ENCODE results near the gene GABBR2. TPM values are rescaled to one million over a fixed set of nuclear protein-coding genes. Genes with fewer than 3 reads are reported as not detected.

Gene GABBR2
- total and polyA plus RNA-seq, 9 of the 15 experiments (the other 6 are each of a cell fraction or from before 2014, with no cell fraction given), result 0.15 to 1.9 (median 0.32) TPM

DNA sequence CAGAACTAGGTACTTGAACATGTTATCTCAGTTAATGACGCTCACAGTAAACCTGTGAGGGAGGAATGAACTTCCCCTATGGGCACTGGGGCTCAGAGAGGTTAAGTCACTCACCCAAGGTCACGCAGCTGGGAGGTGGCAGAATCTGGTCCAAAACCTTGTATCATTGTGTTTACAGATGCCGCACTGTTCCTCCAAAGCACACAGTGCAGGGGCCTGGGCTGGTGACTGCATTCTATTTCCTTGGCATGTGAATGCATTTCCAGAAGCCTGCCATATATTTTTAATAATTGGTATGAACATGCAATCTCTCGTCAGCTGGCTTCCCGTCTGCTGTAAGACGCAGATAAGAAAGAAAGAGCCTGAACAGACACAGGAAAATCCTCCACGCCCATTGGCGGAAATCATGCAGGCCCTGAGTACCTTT, 376.3 kb downstream of the GABBR2 start (continued):
- TF ChIP-seq TFAM (CRISPR knock-in tag; conservative IDR thresholded peaks at IDR 0.05) (no peak), KDM4B (IDR thresholded peaks at IDR 0.05; ENCODE audit: borderline replicate concordance in 2 of 2, low read depth in 1 of 2) (no peak), RBM17 (IDR thresholded peaks at IDR 0.05; ENCODE audit: borderline replicate concordance, low read depth, low read length) (no peak), SMAD3 (CRISPR knock-in tag; conservative IDR thresholded peaks at IDR 0.05) (no peak), U2AF1 (optimal IDR thresholded peaks at IDR 0.05; ENCODE audit: low read depth, low read length) (no peak), PHF20 (IDR thresholded peaks at IDR 0.05; ENCODE audit: partially characterized antibody) (no peak), NEUROD1 (IDR thresholded peaks at IDR 0.05; ENCODE audit: borderline replicate concordance, low read depth, low read length, partially characterized antibody) (no peak), JUN (IDR thresholded peaks at IDR 0.05; ENCODE audit: borderline replicate concordance, low read depth, low read length) (no peak), JUN (CRISPR knock-in tag; IDR thresholded peaks at IDR 0.05; ENCODE audit: borderline replicate concordance) (no peak), ARID2 (IDR thresholded peaks at IDR 0.05) (no peak), KDM1A (IDR thresholded peaks at IDR 0.05) (peak; percentile 82 to 91), ZNF143 (CRISPR knock-in tag; IDR thresholded peaks at IDR 0.05) (no peak), DPF2 (IDR thresholded peaks at IDR 0.05) (peak; percentile 90), ZZZ3 (IDR thresholded peaks at IDR 0.05) (no peak), SMARCC2 (IDR thresholded peaks at IDR 0.05; ENCODE audit: low read depth) (peak; percentile 75; the same call in 1 of the 2 replicates), POLR2AphosphoS5 (IDR thresholded peaks at IDR 0.05; ENCODE audit: control insufficient read depth, insufficient read depth, low read depth, low read length) (peak; percentile 85), HDAC2 (IDR thresholded peaks at IDR 0.05) (peak; percentile 97), TAF9B (IDR thresholded peaks at IDR 0.05; ENCODE audit: partially characterized antibody) (no peak), NCOR1 (IDR thresholded peaks at IDR 0.05) (peak; percentile 82), ELF2 (CRISPR knock-in tag; IDR thresholded peaks at IDR 0.05) (no peak)
- TF ChIP-seq, protein P1, sequence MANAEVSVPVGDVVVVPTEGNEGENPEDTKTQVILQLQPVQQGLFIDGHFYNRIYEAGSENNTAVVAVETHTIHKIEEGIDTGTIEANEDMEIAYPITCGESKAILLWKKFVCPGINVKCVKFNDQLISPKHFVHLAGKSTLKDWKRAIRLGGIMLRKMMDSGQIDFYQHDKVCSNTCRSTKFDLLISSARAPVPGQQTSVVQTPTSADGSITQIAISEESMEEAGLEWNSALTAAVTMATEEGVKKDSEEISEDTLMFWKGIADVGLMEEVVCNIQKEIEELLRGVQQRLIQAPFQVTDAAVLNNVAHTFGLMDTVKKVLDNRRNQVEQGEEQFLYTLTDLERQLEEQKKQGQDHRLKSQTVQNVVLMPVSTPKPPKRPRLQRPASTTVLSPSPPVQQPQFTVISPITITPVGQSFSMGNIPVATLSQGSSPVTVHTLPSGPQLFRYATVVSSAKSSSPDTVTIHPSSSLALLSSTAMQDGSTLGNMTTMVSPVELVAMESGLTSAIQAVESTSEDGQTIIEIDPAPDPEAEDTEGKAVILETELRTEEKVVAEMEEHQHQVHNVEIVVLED (CRISPR knock-in tag; IDR thresholded peaks at IDR 0.05), result no peak
- TF ChIP-seq, protein P2, sequence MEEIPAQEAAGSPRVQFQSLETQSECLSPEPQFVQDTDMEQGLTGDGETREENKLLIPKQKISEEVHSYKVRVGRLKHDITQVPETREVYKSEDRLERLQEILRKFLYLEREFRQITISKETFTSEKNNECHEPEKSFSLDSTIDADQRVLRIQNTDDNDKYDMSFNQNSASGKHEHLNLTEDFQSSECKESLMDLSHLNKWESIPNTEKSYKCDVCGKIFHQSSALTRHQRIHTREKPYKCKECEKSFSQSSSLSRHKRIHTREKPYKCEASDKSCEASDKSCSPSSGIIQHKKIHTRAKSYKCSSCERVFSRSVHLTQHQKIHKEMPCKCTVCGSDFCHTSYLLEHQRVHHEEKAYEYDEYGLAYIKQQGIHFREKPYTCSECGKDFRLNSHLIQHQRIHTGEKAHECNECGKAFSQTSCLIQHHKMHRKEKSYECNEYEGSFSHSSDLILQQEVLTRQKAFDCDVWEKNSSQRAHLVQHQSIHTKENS (CRISPR knock-in tag; IDR thresholded peaks at IDR 0.05), result no peak
- TF ChIP-seq, protein P3, sequence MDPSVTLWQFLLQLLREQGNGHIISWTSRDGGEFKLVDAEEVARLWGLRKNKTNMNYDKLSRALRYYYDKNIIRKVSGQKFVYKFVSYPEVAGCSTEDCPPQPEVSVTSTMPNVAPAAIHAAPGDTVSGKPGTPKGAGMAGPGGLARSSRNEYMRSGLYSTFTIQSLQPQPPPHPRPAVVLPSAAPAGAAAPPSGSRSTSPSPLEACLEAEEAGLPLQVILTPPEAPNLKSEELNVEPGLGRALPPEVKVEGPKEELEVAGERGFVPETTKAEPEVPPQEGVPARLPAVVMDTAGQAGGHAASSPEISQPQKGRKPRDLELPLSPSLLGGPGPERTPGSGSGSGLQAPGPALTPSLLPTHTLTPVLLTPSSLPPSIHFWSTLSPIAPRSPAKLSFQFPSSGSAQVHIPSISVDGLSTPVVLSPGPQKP (CRISPR knock-in tag; IDR thresholded peaks at IDR 0.05), result no peak
- TF ChIP-seq, protein P4, sequence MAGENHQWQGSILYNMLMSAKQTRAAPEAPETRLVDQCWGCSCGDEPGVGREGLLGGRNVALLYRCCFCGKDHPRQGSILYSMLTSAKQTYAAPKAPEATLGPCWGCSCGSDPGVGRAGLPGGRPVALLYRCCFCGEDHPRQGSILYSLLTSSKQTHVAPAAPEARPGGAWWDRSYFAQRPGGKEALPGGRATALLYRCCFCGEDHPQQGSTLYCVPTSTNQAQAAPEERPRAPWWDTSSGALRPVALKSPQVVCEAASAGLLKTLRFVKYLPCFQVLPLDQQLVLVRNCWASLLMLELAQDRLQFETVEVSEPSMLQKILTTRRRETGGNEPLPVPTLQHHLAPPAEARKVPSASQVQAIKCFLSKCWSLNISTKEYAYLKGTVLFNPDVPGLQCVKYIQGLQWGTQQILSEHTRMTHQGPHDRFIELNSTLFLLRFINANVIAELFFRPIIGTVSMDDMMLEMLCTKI (IDR thresholded peaks at IDR 0.05; ENCODE audit: partially characterized antibody), result no peak
- TF ChIP-seq, protein P5, sequence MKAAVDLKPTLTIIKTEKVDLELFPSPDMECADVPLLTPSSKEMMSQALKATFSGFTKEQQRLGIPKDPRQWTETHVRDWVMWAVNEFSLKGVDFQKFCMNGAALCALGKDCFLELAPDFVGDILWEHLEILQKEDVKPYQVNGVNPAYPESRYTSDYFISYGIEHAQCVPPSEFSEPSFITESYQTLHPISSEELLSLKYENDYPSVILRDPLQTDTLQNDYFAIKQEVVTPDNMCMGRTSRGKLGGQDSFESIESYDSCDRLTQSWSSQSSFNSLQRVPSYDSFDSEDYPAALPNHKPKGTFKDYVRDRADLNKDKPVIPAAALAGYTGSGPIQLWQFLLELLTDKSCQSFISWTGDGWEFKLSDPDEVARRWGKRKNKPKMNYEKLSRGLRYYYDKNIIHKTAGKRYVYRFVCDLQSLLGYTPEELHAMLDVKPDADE (conservative IDR thresholded peaks at IDR 0.05; ENCODE audit: control insufficient read depth, low read depth, low read length), result no peak

All from K562 (cell line).